B cell (primary cell): ENCODE data around the gene ANO9. TPM values are rescaled to one million over a fixed set of nuclear protein-coding genes. Genes with fewer than 3 reads are reported as not detected.
A peak's percentile ranks its signal among the peaks of the same experiment; 100 is the strongest.

Experiments
- ATAC-seq: fragments of 200-7000 bp; cut with Tn5 transposase; one replicate; pipeline ENCODE4 v1.10.0; 2021; ENCODE audit warnings: low read depth, mild to moderate bottlenecking, moderate number of reproducible peaks, moderate library complexity
- CTCF ChIA-PET: fragments of 350-600 bp; sonication (Branson Sonifier 250); formaldehyde crosslinking; loops from one replicate; lab custom pipeline; 2021; ENCODE audit warnings: antibody characterized with exemption, inconsistent platforms; lab: Charles Lee
- POLR2A ChIA-PET: fragments of 350-600 bp; sonication (Branson Sonifier 250); formaldehyde crosslinking; loops from one replicate; lab custom pipeline; 2021; ENCODE audit warnings: antibody characterized with exemption; lab: Charles Lee
- DNase-seq: peaks from one replicate; pipeline ENCODE4 v3.0.0; 2013
- H2AFZ ChIP-seq: 2 replicates; pipeline ENCODE4 v1.6.1; 2012; ENCODE audit warnings: mild to moderate bottlenecking, low read depth, low read length; ENCODE audit not compliant: insufficient read depth, poor library complexity, severe bottlenecking
- H3K27ac ChIP-seq, 2 donors: 1 replicate in 1 of 2; 2 replicates in 1 of 2; pipeline ENCODE4 v1.5.1; 2012 to 2013; ENCODE audit warnings: low read length in 2 of 2, mild to moderate bottlenecking in 2 of 2, moderate library complexity in 1 of 2
- H3K27me3 ChIP-seq, 4 experiments: fragments of 200-600 bp in 1 of 4; sonication (generic) in 1 of 4; replicated peaks in 1 of 4; 1 replicate in 2 of 4; 2 replicates in 2 of 4; pipeline versions ENCODE4 v1.6.1 to v1.7.0; 2013 to 2016; ENCODE audit warnings: low read length in 3 of 4, mild to moderate bottlenecking in 2 of 4, mixed read lengths in 1 of 4, moderate library complexity in 1 of 4; ENCODE audit not compliant: insufficient read depth in 4 of 4, control insufficient read depth in 3 of 4; ENCODE audit errors: control extremely low read depth in 1 of 4
- H3K36me3 ChIP-seq, 2 experiments: replicated peaks in 1 of 2; 1 replicate in 1 of 2; 2 replicates in 1 of 2; pipeline versions ENCODE4 v1.6.1 to v1.7.1; 2013; ENCODE audit warnings: low read length in 1 of 2; ENCODE audit not compliant: insufficient read depth in 2 of 2, control insufficient read depth in 1 of 2; ENCODE audit errors: control extremely low read depth in 1 of 2, extremely low read depth in 1 of 2
- H3K4me1 ChIP-seq, 2 donors: fragments of 200-600 bp in 1 of 2; sonication (generic) in 1 of 2; 1 replicate in 1 of 2; 2 replicates in 1 of 2; pipeline versions ENCODE4 v1.5.1 to v1.6.1; 2013 to 2017; ENCODE audit warnings: low read length in 2 of 2; ENCODE audit not compliant: control insufficient read depth in 2 of 2, insufficient read depth in 2 of 2
- H3K4me2 ChIP-seq: replicated peaks from 2 replicates; pipeline ENCODE3; 2012; ENCODE audit warnings: mild to moderate bottlenecking, low read depth, low read length; ENCODE audit not compliant: poor library complexity, severe bottlenecking
- H3K4me3 ChIP-seq, 5 experiments: fragments of 200-600 bp in 1 of 5; sonication (generic) in 1 of 5; 1 replicate in 3 of 5; 2 replicates in 2 of 5; pipeline versions ENCODE4 v1.5.1 to v1.7.0; 2011 to 2016; ENCODE audit warnings: low read length in 4 of 5, mild to moderate bottlenecking in 4 of 5, low read depth in 2 of 5, control low read depth in 1 of 5, moderate library complexity in 1 of 5; ENCODE audit not compliant: insufficient read depth in 1 of 5; ENCODE audit errors: control extremely low read depth in 1 of 5, extremely low read depth in 1 of 5
- H3K79me2 ChIP-seq: fragments of 200-600 bp; sonication (generic); one replicate; pipeline ENCODE4 v1.6.0; 2016; ENCODE audit warnings: low read length; ENCODE audit not compliant: control insufficient read depth, insufficient read depth
- H3K9ac ChIP-seq: fragments of 200-600 bp; sonication (generic); 2 replicates; pipeline ENCODE4 v1.6.1; 2017; ENCODE audit warnings: mild to moderate bottlenecking, low read length, moderate library complexity
- H3K9me3 ChIP-seq, 3 donors: one replicate each; pipeline versions ENCODE4 v1.6.1 to v1.7.1; 2013; ENCODE audit warnings: low read length in 2 of 3; ENCODE audit not compliant: control insufficient read depth in 2 of 3, insufficient read depth in 1 of 3; ENCODE audit errors: control extremely low read depth in 1 of 3
- H4K20me1 ChIP-seq: 2 replicates; pipeline ENCODE4 v1.6.0; 2012; ENCODE audit warnings: mild to moderate bottlenecking, low read length; ENCODE audit not compliant: insufficient read depth, control insufficient read depth, poor library complexity, severe bottlenecking
- H3K27ac Mint-ChIP-seq: one replicate; pipeline ENCODE4 v1.8.0; 2021; ENCODE audit warnings: mixed read lengths
- H3K27me3 Mint-ChIP-seq: one replicate; pipeline ENCODE4 v1.8.0; 2021; ENCODE audit warnings: mixed read lengths
- H3K4me1 Mint-ChIP-seq: one replicate; pipeline ENCODE4 v1.8.0; 2021; ENCODE audit warnings: mixed read lengths
- H3K4me3 Mint-ChIP-seq: one replicate; pipeline ENCODE4 v1.8.0; 2021; ENCODE audit warnings: mixed read lengths
- H3K9me3 Mint-ChIP-seq: one replicate; pipeline ENCODE4 v1.8.0; 2022; ENCODE audit warnings: mixed read lengths; ENCODE audit not compliant: insufficient read depth
- CTCF ChIP-seq: fragments of 200-600 bp; IDR thresholded peaks from one replicate; pipeline ENCODE4 v1.8.0; 2022; ENCODE audit warnings: antibody characterized with exemption, mild to moderate bottlenecking
- EZH2 ChIP-seq: IDR thresholded peaks from 2 replicates; pipeline ENCODE4 v1.6.1; 2012; ENCODE audit warnings: borderline replicate concordance, low read depth, mild to moderate bottlenecking, moderate library complexity, low read length; ENCODE audit not compliant: insufficient read depth, poor library complexity, severe bottlenecking
- WGBS: methylation state at CpG from one replicate; pipeline ENCODE4 v1.1.5; 2013; ENCODE audit warnings: missing lambda C conversion rate; ENCODE audit not compliant: insufficient coverage; 5-methylcytosine and 5-hydroxymethylcytosine counted together
- intact Hi-C: fragments of 100-400 bp; cut with micrococcal nuclease; formaldehyde crosslinking; loops from one replicate; pipeline ENCODE4 v1.10.0; 2022
- polyA plus RNA-seq: library from polyadenylated mRNA; depleted of rRNA; stranded (reverse); fragments of >200 nt; gene quantifications from 2 replicates; pipeline ENCODE4 v1.2.3, GENCODE V29; 2012
- total RNA-seq, 2 donors: library from RNA; stranded (reverse); fragments of 120-200 nt in 1 of 2; gene quantifications; 1 replicate in 1 of 2; 2 replicates in 1 of 2; pipeline versions ENCODE4 v1.2.3 to v1.2.4, GENCODE V29; 2013 to 2022

Gene ANO9
- total and polyA plus RNA-seq, 2 donors (not counting 1 experiment from before 2014, with no cell fraction given): 62.0 to 107 TPM

- no peaks in the 10 kb centered on the region for H3K9me3 Mint-ChIP-seq
- no peaks in the 10 kb centered on the region for H3K27me3 Mint-ChIP-seq
- Histone ChIP-seq H3K27ac (no peak overlapping the region), H3K9me3 (no peaks in the 10 kb centered on the region), H3K4me3 (no peak overlapping the region), H2AFZ (no peak overlapping the region), H3K79me2 (peaks cover 25% of the 10 kb centered on the region), H3K36me3 (no peaks in the 10 kb centered on the region), H4K20me1 (no peaks in the 10 kb centered on the region), H3K27me3 (no peaks in the 10 kb centered on the region), H3K9ac (no peak overlapping the region), H3K4me1 (peaks cover 23 to 37% of the 10 kb centered on the region in 2 donors), H3K4me2 (no peak overlapping the region)
- H3K4me3 Mint-ChIP-seq: no peak overlapping the region
- POLR2A ChIA-PET: interaction anchor here (0.5 to 2.8 kb wide), 3 partner anchors 40 to 238 kb away, joined by 3 to 23 read pairs (median 3); no protein-coding TSS in a partner anchor
- intact Hi-C loops: no loop called here
- CTCF ChIA-PET: interaction anchor here (3.2 kb wide), 1 partner anchor 196 kb away, joined by 18 read pairs; no protein-coding TSS in a partner anchor
- H3K4me1 Mint-ChIP-seq: peaks cover 22% of the 10 kb centered on the region
- WGBS: 98% methylated on average over 4 of the region's 7 CpGs
- DNase-seq (no peak), ATAC-seq (no peak)
- H3K27ac Mint-ChIP-seq: no peak overlapping the region
- TF ChIP-seq EZH2 (no peak), CTCF (no peak)
These were observed 5.1 kb upstream of the ANO9 start for GRCh38 chr11:446891-447290.

- DNase-seq (no peak), ATAC-seq (no peak)
- peaks cover 25% of the 10 kb centered on the region for H3K79me2 ChIP-seq
- peaks cover 22 to 37% of the 10 kb centered on the region in 2 donors for H3K4me1 ChIP-seq
- peaks cover 17% of the 10 kb centered on the region for H3K4me1 Mint-ChIP-seq
- no peaks in the 10 kb centered on the region for H3K27me3 ChIP-seq
- H3K4me3 ChIP-seq: no peak overlapping the region
- H3K27me3 Mint-ChIP-seq: no peaks in the 10 kb centered on the region
- ChIA-PET POLR2A (no interaction called here), CTCF (interaction anchor here (0.6 kb wide), 1 partner anchor 20 kb away, joined by 7 read pairs; no protein-coding TSS in a partner anchor)
- no peaks in the 10 kb centered on the region for H3K9me3 Mint-ChIP-seq
- no peak overlapping the region for H3K27ac Mint-ChIP-seq
- H3K9me3 ChIP-seq: no peaks in the 10 kb centered on the region
- no peak overlapping the region for H2AFZ ChIP-seq
- no peak overlapping the region for H3K9ac ChIP-seq
- H3K36me3 ChIP-seq: no peaks in the 10 kb centered on the region
- TF ChIP-seq EZH2 (no peak), CTCF (no peak)
- H3K27ac ChIP-seq: no peak overlapping the region
- WGBS: 80% methylated on average over 20 of the region's 20 CpGs
- H3K4me2 ChIP-seq: no peak overlapping the region
- no peaks in the 10 kb centered on the region for H4K20me1 ChIP-seq
- intact Hi-C loops: no loop called here
- peak overlapping the region; percentile 50 for H3K4me3 Mint-ChIP-seq
These were observed 4.2 kb upstream of the ANO9 start for GRCh38 chr11:445765-446588.
